GM12874 (cell line): ENCODE measurements around the gene RFLNA.

Experiments used
- TF ChIP-seq, protein P1 (sequence below): IDR thresholded peaks from 2 replicates; pipeline ENCODE4 v1.5.1; 2011; ENCODE audit warnings: low read depth, mild to moderate bottlenecking, control low read depth, low read length, moderate library complexity; ENCODE audit not compliant: insufficient read depth

Gene RFLNA

DNA sequence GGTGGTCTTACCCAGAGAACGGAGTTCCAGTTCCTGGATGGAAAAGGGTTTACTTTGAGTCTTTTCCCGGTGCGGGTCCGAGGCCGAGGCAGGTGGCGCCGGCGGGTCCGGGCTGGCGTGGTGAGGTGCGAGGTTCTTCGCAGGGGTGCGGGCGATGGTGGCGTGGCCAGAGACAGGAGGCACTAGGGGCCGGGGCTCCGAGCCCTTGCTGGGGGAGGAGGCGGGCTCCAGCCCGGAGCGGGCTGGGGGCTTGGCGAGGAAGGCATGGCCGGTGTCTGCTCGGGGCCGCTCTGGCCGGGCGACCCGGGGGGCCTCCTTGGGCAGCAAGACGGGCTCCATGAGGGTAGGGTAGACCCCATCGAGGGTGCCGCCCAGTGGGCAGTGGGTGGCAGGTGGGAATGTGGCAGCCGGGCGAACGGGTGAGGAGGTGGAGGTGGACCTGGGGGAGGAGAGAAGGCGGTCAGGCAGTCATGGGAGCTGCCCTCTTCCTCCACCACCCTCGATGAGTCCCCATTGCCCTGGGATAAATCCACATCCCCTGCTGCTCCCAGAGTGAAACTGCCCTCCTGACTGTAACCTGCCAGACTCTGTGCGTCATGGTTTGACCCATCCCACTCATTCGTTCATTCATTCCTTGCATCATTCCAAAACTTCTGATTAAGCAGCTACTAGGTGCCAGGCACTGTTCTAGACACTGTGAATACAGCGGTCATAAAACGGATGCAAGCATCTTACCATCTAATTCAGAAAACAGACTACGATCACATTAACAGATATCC lies 42.0 kb downstream of the RFLNA start:
- TF ChIP-seq, protein P1, sequence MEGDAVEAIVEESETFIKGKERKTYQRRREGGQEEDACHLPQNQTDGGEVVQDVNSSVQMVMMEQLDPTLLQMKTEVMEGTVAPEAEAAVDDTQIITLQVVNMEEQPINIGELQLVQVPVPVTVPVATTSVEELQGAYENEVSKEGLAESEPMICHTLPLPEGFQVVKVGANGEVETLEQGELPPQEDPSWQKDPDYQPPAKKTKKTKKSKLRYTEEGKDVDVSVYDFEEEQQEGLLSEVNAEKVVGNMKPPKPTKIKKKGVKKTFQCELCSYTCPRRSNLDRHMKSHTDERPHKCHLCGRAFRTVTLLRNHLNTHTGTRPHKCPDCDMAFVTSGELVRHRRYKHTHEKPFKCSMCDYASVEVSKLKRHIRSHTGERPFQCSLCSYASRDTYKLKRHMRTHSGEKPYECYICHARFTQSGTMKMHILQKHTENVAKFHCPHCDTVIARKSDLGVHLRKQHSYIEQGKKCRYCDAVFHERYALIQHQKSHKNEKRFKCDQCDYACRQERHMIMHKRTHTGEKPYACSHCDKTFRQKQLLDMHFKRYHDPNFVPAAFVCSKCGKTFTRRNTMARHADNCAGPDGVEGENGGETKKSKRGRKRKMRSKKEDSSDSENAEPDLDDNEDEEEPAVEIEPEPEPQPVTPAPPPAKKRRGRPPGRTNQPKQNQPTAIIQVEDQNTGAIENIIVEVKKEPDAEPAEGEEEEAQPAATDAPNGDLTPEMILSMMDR = no peak

DNA sequence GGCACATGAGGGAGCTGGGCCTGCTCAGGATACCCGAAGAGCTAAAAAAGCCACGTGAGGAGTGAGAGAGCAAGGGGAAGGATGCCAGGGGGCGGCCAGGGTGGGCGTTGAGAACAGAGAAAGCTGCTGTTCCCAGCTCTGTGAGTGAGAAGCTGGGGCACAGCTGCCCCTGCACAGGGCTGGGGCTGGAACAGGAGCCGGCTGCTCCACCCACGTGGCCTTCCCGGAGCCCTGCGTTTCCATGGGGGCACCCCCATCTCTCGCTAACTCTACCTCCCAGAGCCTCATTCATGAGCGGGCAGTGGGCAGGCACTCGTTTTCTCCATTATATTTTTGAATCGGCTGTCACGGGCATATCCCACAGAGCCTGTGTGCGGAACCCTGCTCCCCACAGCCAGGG lies 42.7 kb downstream of the RFLNA start:
- TF ChIP-seq, protein P1 = no peak

DNA sequence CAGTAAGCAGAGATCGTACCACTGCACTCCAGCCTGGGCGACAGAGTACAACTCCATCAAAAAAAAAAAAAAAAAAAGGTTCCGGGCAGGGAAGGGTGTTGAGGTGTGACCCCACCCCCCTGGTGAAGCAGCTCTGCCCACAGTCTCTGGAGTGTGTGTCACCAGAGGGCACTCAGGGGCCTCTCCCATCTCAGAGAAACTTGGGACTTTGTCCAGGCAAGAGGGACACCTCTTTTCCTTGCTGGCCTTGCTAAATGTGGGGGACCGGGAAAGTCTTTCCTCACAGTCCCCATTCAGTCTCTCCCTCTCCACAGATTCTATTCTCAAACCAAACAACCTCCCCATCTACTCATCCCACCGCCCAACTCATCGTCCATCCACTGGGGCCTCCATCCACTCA lies 43.6 kb downstream of the RFLNA start:
- TF ChIP-seq, protein P1 = no peak

DNA sequence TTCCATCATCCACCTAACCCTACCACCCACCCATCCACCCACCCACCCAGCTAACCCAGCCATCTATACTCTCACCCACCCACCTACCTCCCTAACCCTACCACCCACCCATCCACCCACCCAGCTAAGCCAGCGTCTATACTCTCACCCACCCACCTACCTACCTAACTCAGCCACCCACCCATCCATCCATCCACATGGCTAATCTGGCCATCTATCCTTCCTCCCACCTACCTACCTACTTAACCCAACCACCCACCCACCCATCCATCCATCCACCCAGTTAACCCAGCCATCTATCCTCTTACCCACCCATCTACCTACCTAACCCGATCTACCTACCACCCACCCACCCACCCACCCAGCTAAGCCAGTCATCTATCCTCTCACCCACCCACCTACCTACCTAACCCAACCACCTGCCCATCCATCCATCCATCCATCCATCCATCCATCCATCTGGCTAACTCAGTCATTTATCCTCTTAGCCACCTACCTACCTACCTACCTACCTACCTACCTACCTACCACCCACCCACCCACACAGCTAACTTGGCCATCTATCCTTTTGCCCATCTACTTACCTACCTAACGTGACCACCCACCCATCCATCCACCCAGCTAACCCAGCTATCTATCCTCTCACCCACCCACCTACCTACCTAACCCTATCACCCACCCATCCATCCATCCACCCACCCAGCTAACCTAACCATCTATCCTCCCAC lies 44.1 kb downstream of the RFLNA start:
- TF ChIP-seq, protein P1 = no peak

DNA sequence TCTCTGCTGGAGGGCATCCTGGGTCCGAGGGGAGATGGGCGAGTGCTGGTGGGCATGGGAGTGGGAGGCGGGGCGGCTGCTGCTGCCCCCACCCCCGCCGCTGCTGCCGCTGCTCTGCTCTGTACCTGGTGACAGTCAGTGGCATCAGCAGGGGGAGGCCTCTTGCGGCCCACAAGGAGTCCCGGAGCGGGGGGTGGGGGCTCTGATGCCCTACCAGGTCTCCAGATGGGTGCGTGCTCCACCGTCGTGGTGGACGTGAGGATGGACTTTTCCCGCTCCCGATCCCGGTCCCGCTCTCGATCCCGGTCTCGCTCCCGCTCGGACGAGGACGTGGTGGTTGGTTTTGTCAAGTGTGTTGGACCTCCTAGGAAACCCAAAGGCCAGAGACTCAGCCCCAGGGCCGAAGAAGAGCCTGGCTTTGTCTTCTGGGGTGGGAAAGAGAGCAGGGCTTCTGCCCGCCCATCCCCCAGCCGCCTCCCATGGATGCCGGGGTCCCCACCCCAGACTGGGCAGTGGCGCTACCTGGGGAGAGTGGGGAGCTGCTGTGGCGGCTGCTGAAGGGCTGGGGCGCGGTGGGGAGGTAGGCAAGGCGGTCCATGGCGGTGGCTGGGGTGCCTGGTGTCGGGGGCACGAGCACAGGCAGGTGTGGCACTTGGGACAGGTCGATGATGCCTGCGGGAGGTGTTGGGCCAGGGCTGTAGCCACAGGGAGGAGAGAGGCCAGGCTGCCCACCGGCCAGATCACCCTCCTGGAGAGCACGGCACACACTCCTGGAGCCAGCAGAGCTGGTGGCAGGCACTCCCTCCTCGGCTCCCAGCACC lies 45.4 kb downstream of the RFLNA start:
- TF ChIP-seq, protein P1 = no peak

DNA sequence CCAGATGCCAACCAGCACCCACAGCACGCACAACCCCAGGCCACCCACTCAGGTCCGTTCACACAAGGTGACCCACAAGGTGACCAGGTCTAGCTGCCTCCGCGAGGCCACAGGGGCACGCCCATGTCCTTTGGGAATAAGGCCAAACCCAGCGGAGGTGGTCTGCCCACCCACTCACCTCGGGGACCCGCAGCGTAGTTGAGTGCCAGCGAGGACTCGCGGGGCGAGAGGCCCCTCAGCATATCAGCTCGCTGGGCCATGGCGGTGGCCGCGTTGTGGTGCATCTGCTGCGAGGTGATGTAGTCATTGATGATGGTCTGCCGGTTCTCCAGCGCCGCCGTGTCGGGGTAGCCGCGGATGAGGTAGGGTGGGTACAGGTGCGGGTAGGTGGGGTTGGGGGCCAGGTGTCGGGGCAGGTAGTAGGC lies 46.8 kb downstream of the RFLNA start:
- TF ChIP-seq, protein P1 = no peak

DNA sequence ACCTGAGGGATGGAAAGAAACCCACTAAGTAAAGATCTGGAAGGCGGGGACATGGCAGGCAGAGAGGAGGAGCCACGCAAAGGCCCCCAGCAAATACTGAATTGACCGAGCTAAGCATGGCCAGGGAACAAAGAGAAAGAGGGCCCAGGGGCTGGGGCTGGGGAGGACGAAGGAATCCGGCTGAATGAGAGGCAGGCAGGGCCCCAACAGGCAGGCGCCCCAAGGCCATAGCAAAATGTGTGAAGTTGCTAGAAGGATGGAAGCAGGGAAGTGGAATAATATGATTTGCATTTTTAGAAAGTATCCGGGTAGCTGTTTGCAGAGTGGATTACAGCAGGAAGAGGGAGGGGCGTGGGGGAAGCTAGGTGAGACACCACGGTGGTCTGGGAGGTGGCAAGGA lies 49.1 kb downstream of the RFLNA start:
- TF ChIP-seq, protein P1 = no peak
